NCI-H146 (cell line): ENCODE results near the gene GSTO1.
A peak's percentile ranks its signal among the peaks of the same experiment; 100 is the strongest.

Source experiments
- DNase-seq: peaks from one replicate; lab custom pipeline; 2025; lab: John Stamatoyannopoulos, UW

GSTO1 gene

DNA sequence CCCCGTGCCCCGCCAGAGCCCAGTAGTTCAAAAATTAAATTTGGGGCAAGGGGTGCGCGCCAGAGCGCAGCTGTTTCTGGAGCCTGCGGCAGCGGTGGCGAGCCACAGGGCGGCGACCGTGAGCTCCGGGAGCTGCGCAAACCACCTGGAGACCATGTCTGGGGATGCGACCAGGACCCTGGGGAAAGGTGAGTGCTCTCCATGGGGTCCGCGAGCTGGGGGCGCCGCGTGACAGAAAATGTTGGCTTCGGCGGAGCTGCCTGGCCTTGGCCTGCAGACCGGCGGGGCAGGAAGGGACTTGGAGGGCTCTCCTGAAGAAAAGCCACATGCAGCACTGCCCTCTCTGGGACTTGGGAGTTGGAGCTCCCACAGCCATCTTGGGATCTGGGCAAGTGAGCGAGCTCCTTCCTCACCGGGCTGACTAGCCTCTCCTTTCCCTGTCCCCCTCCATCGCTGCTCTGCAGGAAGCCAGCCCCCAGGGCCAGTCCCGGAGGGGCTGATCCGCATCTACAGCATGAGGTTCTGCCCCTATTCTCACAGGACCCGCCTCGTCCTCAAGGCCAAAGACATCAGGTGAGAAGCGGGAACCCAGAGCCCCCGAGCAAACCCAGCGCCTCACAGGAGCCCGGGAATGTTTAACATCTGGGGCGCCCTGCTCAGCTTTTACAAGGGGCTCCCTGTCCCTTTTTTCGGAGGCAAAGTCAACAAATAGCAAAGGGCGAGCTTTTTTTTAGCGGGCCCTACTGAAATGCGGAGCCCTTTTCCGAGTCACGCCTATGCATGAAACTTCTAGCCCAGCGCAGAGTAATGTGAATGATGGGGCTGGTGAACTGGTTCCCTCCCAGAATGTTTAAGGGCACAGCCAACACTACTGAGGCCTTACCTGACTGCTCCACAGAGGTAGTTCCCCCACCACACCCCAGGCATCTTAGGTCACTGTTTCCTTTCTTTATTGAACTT lies 20.4 kb downstream of the GSTO1 start:
- peak; percentile 80 for DNase-seq

DNA sequence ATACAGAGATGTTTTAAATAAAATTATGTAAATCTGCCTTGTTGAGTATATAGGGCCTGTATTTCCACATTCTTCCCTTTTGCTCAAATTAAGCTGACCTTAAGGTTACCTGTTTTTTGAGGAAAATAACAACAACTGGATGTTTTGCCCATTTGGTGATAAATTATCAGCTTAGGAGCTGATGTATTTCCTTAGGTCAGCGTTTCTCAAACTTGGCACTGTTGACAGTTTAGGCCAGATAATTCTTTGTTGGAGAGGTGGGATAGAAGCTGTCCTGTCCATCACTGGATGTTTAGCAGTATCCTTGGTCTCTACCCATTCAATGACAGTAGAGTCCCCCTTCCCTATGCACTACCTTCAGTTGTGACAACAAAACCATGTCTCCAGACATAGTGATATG lies 21.5 kb downstream of the GSTO1 start:
- DNase-seq: no peak

DNA sequence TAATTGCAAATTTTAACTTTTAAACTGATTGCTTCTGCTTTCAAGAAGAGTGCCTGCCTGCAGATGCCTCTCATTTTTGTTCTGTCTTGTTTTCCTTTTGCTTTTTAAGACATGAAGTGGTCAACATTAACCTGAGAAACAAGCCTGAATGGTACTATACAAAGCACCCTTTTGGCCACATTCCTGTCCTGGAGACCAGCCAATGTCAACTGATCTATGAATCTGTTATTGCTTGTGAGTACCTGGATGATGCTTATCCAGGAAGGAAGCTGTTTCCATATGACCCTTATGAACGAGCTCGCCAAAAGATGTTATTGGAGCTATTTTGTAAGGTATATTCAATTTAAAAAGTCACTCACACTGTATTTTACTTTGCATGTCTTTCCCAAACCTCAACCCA lies 23.1 kb downstream of the GSTO1 start:
- DNase-seq: no peak

DNA sequence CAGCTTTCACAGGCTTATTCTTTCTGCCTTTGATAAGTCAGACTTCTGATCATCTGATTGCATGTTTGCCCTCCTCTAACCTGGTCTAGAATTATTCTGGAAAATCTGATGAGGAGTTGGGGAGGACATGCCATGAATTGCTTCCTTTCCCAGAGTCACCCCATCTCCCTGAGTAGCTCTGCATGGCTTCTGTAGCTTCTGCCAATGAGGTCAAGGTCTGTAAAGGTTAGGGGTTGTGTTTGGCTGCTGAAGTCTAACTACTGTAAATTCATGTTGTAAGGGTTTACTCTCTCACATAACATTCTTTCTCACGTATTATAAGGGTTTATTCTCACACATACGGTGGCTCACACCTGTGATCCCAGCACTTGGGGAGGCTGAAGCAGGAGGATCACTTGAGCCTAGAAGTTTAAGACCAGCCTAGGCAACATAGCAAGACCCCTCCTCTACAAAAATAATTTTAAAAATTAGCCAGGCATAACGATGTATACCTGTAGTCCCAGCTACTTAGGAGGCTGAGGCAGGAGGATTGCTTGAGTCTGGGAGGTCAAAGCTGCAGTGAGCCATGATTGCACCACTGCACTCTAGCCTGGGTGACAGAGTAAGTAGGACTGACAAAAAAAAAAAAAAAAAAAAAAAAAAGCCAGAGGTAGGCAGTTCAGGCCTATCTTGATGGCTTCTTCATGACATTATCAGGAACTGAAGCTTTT lies 25.0 kb downstream of the GSTO1 start:
- DNase-seq: no peak

GRCh38 chr10:104281694-104282093 lies 27.0 kb downstream of the GSTO1 start:
- DNase-seq: peak; percentile 72

DNA sequence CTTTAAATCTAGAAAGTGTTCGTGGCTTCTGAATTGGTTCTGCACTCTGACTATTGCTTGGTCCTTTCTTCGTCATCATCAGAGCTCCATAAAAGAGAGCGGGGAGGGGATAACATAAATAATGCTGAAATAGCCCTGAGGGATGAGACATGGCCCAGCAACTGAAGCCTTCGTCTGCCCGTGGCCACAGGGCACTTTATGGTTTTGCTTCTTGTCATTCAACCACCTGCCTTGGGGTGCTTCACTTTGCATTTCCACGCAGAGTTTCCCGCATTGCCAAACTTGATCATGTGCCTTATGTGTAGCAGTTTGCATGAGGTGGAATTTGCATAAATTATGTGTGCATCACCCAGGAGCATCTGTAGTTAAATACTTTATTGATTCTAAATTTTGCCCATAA lies 30.2 kb downstream of the GSTO1 start:
- DNase-seq: no peak

GRCh38 chr10:104286939-104287338 lies 32.2 kb downstream of the GSTO1 start:
- no peak for DNase-seq

- DNase-seq: no peak
Observed at GRCh38 chr10:104288355-104288754, 33.7 kb downstream of the GSTO1 start.

DNA sequence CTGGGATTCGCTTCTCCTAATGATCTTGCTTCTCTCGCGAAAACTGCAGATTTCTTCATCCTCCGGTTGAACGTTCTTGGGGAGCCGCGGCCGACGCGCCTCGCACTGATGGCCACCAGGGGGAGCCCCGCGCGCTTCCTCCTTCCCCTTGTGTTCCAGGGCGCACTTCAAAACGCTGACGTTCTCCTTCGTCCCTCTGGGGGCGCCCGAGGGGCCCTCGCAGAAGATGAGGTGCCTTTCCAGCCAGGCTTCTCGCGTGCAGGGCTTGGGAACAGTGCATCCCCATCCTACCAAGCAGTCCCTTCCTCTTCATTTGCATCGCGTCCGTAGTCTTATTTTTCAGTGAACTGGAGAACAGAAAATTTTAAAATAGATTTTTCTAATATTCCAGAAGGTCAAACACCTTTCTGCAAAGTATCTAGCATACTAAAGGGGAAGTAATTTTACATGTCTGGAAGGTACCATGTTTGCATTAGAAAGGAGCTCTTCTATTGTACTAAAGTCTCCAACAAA lies 36.8 kb downstream of the GSTO1 start:
- DNase-seq: peak; percentile 86

- no peak for DNase-seq
Observed at GRCh38 chr10:104293011-104293410, 38.3 kb downstream of the GSTO1 start.

DNA sequence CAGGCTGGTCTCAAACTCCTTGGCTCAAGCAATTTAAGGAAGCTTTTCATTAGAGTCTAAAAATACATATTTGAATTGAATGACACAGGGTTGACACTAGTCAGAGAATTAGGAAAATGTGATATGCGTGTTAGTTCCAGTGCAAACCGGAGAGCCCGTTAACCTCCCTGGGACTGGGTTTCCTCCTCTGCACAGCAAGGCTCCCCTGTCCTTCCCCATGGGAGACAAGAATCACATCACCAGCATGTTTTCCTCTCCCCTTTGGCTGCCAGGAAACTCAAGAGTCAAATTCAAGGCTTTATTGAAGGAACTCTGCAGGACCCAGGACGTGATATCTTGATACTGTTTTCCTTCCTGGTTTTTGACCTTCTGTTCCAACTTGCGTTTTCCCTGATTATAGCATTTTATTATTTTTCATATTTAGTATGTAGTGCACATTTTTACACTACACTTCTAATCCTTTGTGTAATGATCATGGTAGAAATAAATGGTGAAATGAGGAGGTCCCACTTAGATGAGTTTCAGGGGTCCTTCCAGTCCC lies 39.2 kb downstream of the GSTO1 start:
- no peak for DNase-seq

DNA sequence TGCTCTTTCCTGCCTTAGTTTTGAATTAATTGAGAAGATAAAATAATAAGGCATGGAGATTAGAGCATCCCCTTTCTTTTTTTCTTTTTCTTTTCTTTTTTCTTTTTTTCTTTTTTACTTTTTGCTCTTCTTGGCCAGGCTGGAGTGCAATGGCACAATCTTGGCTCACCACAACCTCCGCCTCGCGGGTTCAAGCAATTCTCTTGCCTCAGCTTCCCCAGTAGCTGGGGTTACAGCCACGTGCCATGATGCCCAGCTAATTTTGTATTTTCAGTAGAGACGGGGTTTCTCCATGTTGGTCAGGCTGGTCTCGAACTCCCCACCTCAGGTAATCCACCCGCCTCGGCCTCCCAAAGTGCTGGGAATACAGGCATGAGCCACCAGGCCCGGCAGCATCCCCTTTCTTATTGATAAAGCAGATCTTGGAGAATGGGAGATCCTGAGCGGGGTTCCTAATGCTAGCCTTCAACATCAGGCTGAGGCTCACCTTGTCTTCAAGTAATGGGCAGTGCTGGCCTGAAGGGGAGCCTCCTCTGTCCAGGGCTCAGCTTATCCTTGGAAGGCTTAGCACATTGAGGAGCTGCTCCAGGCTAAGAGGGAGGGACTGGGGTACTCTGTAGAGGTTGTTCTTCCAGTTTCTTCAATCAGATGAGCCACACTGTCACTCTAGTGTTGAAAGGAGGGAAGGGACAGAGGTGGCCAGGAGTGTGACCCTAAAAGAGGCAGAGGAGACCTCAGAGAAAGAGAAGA lies 42.2 kb downstream of the GSTO1 start:
- no peak for DNase-seq

GRCh38 chr10:104297697-104298660 lies 43.3 kb downstream of the GSTO1 start:
- DNase-seq: no peak

DNA sequence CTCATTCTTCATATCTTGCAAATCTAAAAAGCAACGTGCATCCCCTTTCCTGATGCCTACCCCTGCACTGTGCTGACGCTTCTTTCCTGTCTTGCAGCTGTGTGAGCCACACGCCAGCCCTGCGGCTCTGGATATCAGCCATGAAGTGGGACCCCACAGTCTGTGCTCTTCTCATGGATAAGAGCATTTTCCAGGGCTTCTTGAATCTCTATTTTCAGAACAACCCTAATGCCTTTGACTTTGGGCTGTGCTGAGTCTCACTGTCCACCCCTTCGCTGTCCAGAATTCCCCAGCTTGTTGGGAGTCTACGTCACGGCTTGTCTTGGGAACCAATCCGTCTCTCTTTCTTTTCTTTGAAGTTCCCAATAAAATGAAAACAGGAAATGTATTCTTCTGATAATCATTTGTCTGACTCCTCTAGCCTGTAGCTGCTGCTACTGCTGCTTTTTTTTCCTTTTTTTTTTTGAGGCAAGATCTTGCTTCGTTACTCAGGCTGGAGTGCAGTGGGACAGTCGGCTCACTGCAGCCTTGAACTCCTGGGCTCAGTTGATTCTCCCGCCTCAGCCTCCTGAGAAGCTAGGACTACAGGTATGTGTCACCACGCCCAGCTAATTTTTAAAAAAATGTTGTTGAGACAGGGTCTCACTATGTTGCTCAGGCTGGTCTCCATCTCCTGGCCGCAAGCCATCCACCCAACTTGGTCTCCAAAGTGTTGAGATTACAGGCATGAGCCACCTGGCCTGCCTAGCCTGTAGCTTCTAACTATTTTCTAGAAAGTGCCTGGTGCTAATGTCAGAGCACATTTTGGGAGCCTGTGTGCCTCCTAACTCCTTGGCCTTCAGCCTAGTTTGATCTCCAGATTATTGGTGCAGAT lies 44.6 kb downstream of the GSTO1 start:
- no peak for DNase-seq

DNA sequence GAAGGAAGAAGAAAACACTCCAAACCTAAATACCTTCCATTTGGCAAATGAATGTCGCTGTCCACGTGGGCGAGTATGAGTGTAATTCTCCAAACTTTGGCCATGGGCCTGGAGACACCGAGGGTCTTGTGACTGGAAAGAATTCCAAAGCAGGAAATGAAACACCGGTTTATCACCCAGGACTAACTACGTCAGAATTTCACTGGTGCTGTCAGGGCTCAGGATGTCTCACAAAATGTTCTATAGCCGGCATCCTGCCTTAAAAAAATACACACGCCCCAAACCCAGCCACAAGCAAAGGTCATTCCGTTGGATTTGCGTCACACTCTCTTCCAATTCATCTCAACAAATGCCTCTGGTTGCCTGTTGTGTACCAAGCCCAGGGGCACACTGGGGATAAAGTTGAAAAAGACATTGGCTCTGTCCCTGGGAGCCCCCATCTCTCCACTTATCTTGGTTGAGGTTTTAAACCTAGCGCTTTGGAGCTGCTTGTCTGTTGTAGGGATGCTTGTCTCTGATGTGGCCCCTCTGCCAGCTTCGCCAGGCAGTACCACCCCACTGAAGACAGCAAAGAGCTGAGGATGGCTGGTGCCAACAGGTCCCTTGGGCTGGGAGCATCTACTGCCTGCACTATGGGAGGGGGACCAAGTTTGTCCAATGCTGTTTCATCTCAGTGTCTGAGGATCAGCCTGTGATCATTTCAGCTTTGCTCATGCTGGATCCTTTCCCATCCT lies 45.5 kb downstream of the GSTO1 start:
- DNase-seq: no peak

DNA sequence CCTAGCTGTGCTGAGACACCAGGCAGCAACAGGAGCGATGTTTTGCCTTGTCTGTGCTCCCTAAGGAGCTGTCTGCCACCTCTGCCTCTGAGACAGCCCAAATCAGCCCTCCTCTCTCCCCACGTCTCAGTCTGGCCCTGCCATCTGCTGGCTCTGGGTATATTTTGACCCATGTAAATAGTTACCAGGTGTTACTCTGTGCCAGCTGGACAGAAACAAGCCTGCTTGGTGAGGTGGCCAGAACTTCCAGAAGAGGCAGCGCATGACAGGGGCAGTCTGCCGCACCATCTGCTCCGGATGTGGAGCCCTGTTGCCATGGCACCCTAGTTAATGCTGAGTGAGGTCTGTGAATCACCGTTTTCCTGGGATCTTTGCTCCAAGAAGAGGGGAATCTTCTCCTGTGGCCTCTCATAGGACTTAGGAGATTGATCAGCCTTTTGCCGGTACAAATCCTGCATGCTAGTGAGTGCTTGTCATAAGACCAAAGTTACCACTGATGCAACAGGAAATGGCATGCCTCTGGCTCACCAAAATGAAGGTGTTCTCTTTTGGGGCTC lies 46.1 kb downstream of the GSTO1 start:
- DNase-seq: peak; percentile 85

GRCh38 chr10:104301907-104302690 lies 47.4 kb downstream of the GSTO1 start:
- no peak for DNase-seq
